AML-193 (cell line): ENCODE results near the gene CALHM3.
A peak's percentile ranks its signal among the peaks of the same experiment; 100 is the strongest.
"Not testable (repeated sequence)": the region's sequence is repeated elsewhere in the genome, so short reads cannot be mapped to it uniquely, and the experiment has no call there.

ENCODE experiments used
- DNase-seq, 2 experiments: peaks; one replicate each; lab custom pipeline; 2025; lab: John Stamatoyannopoulos, UW

Gene CALHM3

GRCh38 chr10:103502849-103503660, 24.0 kb upstream of the CALHM3 start:
- no peak for DNase-seq

- no peak for DNase-seq
These were observed 22.1 kb upstream of the CALHM3 start for GRCh38 chr10:103501186-103501585.

- no peak for DNase-seq
These were observed 21.4 kb upstream of the CALHM3 start for GRCh38 chr10:103500481-103500880.

GRCh38 chr10:103499881-103500280, 20.8 kb upstream of the CALHM3 start:
- DNase-seq = no peak

GRCh38 chr10:103498936-103499638, 20.0 kb upstream of the CALHM3 start:
- DNase-seq = no peak

GRCh38 chr10:103497161-103497915, 18.3 kb upstream of the CALHM3 start:
- no peak for DNase-seq

- no peak for DNase-seq
These were observed 16.3 kb upstream of the CALHM3 start for GRCh38 chr10:103495321-103495720.

GRCh38 chr10:103493916-103494877, 15.2 kb upstream of the CALHM3 start:
- no peak for DNase-seq

GRCh38 chr10:103493362-103493915, 14.4 kb upstream of the CALHM3 start, which contains the start of gene NEURL1:
NEURL1 (plus strand) TSS chr10:103493705; CDS start chr10:103494388, 683 bp downstream.
- no peak for DNase-seq

GRCh38 chr10:103492655-103493261, 13.7 kb upstream of the CALHM3 start:
- no peak for DNase-seq

GRCh38 chr10:103491729-103492364, 12.8 kb upstream of the CALHM3 start:
- no peak for DNase-seq

GRCh38 chr10:103490986-103491314, 11.9 kb upstream of the CALHM3 start:
- DNase-seq = no peak

GRCh38 chr10:103487410-103487708, 8.3 kb upstream of the CALHM3 start:
- no peak for DNase-seq

- not testable (repeated sequence) for DNase-seq
These were observed 7.8 kb upstream of the CALHM3 start for GRCh38 chr10:103486635-103487409.

- peak; percentile 76 for DNase-seq
These were observed 3.0 kb upstream of the CALHM3 start for GRCh38 chr10:103481974-103482531.

GRCh38 chr10:103480521-103480920, 1.5 kb upstream of the CALHM3 start:
- DNase-seq = no peak

GRCh38 chr10:103478671-103479070, 369 bp downstream of the CALHM3 start:
- DNase-seq = no peak

GRCh38 chr10:103476046-103476768, 2.8 kb downstream of the CALHM3 start:
- DNase-seq = no peak

GRCh38 chr10:103475437-103475836, 3.6 kb downstream of the CALHM3 start:
- no peak for DNase-seq
